H1 (cell line): ENCODE data around the gene DIPK1A.

Experiments used
- ATF2 ChIP-seq: IDR thresholded peaks from 2 replicates; pipeline ENCODE4 v1.6.1; 2012; ENCODE audit warnings: low read length, inconsistent platforms
- CREB1 ChIP-seq: IDR thresholded peaks from 2 replicates; pipeline ENCODE4 v1.6.1; 2012; ENCODE audit warnings: inconsistent platforms
- CTCF ChIP-seq, 3 experiments: IDR thresholded peaks; 1 replicate in 2 of 3; 2 replicates in 1 of 3; pipeline versions ENCODE4 v1.5.1 to v1.6.1; 2011; ENCODE audit warnings: low read length in 3 of 3, mild to moderate bottlenecking in 3 of 3, inconsistent platforms in 2 of 3, low read depth in 1 of 3, moderate library complexity in 1 of 3; ENCODE audit not compliant: insufficient read depth in 1 of 3; ENCODE audit errors: control extremely low read depth in 1 of 3
- EP300 ChIP-seq, 2 experiments: IDR thresholded peaks; 1 replicate in 1 of 2; 2 replicates in 1 of 2; pipeline ENCODE4 v1.6.1; 2011 to 2012; ENCODE audit warnings: low read depth in 2 of 2, low read length in 2 of 2, mild to moderate bottlenecking in 2 of 2, borderline replicate concordance in 1 of 2, inconsistent platforms in 1 of 2, moderate library complexity in 1 of 2
- EZH2 ChIP-seq: fragments of 200-600 bp; sonication (generic); IDR thresholded peaks from 2 replicates; pipeline ENCODE4 v1.7.1; 2012; ENCODE audit warnings: low read depth, mild to moderate bottlenecking, moderate library complexity, low read length, inconsistent platforms; ENCODE audit not compliant: severe bottlenecking
- JUN ChIP-seq: IDR thresholded peaks from 2 replicates; pipeline ENCODE4 v1.6.1; 2011; ENCODE audit warnings: low read depth, mild to moderate bottlenecking, improper control_type of control experiment, low read length
- MAFK ChIP-seq: IDR thresholded peaks from 2 replicates; pipeline ENCODE4 v1.6.1; 2012; ENCODE audit warnings: low read depth, mild to moderate bottlenecking, improper control_type of control experiment, low read length
- POLR2A ChIP-seq, 2 experiments: IDR thresholded peaks; 1 replicate in 1 of 2; 2 replicates in 1 of 2; pipeline ENCODE4 v1.6.1; 2011; ENCODE audit warnings: low read depth in 2 of 2, low read length in 2 of 2, mild to moderate bottlenecking in 2 of 2; ENCODE audit errors: control extremely low read depth in 1 of 2
- POLR2AphosphoS5 ChIP-seq: IDR thresholded peaks from 2 replicates; pipeline ENCODE4 v1.6.1; 2011; ENCODE audit warnings: low read depth, low read length
- RAD21 ChIP-seq, 2 experiments: IDR thresholded peaks in 1 of 2; conservative IDR thresholded peaks in 1 of 2; 2 replicates each; pipeline ENCODE4 v1.6.1; 2011; ENCODE audit warnings: low read depth in 2 of 2, low read length in 2 of 2, improper control_type of control experiment in 1 of 2, inconsistent platforms in 1 of 2, mild to moderate bottlenecking in 1 of 2, moderate library complexity in 1 of 2
- RXRA ChIP-seq: IDR thresholded peaks from 2 replicates; pipeline ENCODE4 v1.6.1; 2011; ENCODE audit warnings: low read depth, mild to moderate bottlenecking, low read length, moderate library complexity; ENCODE audit not compliant: insufficient read depth
- TBP ChIP-seq: IDR thresholded peaks from 2 replicates; pipeline ENCODE4 v1.6.1; 2011; ENCODE audit warnings: low read depth, low read length, improper control_type of control experiment
- USF2 ChIP-seq: IDR thresholded peaks from 2 replicates; pipeline ENCODE4 v1.6.1; 2011; ENCODE audit warnings: low read length, improper control_type of control experiment
- ZNF274 ChIP-seq: IDR thresholded peaks from 2 replicates; pipeline ENCODE4 v1.7.0; 2012; ENCODE audit warnings: low read length, borderline replicate concordance; ENCODE audit errors: extremely low read depth

- TF ChIP-seq USF2 = no peak
- no peak for TF ChIP-seq EP300 (IDR thresholded peaks at IDR 0.05; ENCODE audit: borderline replicate concordance in 1 of 2, low read depth in 2 of 2, low read length in 2 of 2)
- no peak for TF ChIP-seq CTCF (IDR thresholded peaks at IDR 0.05; ENCODE audit: control extremely low read depth in 1 of 3, insufficient read depth in 1 of 3, low read depth in 1 of 3, low read length in 3 of 3)
- TF ChIP-seq CREB1 = no peak
- TF ChIP-seq ZNF274 = no peak
- TF ChIP-seq POLR2A (IDR thresholded peaks at IDR 0.05; ENCODE audit: control extremely low read depth in 1 of 2, low read depth in 2 of 2, low read length in 2 of 2) = no peak
- TF ChIP-seq ATF2 = no peak
- no peak for TF ChIP-seq POLR2AphosphoS5
- no peak for TF ChIP-seq RXRA
- TF ChIP-seq MAFK = no peak
- no peak for TF ChIP-seq JUN
- no peak for TF ChIP-seq TBP
- no peak for TF ChIP-seq EZH2
- no peak for TF ChIP-seq RAD21 (IDR thresholded peaks at IDR 0.05 in 1 of 2, conservative IDR thresholded peaks at IDR 0.05 in 1 of 2; ENCODE audit: low read depth in 2 of 2, low read length in 2 of 2)
Measured at GRCh38 chr1:92924501-92924900, 36.8 kb downstream of the DIPK1A start.
